GM21528 (cell line): ENCODE measurements around the gene MRPL33.
"Not testable (repeated sequence)": the region's sequence is repeated elsewhere in the genome, so short reads cannot be mapped to it uniquely, and the experiment has no call there.

Experiments
- ATAC-seq: cut with Tn5 transposase; IDR thresholded peaks from one replicate; pipeline ENCODE4 v1.9.1; 2021; ENCODE audit warnings: mild to moderate bottlenecking, moderate library complexity; ENCODE audit not compliant: unreplicated experiment, low FRiP score

MRPL33 gene

GRCh38 chr2:27739058-27739373 is 32.5 kb upstream of the MRPL33 start:
- ATAC-seq = no peak

- no peak for ATAC-seq
These were observed 29.8 kb upstream of the MRPL33 start for GRCh38 chr2:27741673-27742072.

GRCh38 chr2:27742571-27742970 is 28.9 kb upstream of the MRPL33 start:
- no peak for ATAC-seq

GRCh38 chr2:27745494-27745893 is 26.0 kb upstream of the MRPL33 start:
- not testable (repeated sequence) for ATAC-seq

GRCh38 chr2:27746325-27746724 is 25.2 kb upstream of the MRPL33 start:
- ATAC-seq = no peak

- no peak for ATAC-seq
These were observed 23.6 kb upstream of the MRPL33 start for GRCh38 chr2:27747827-27748352.

- ATAC-seq = not testable (repeated sequence)
These were observed 22.5 kb upstream of the MRPL33 start for GRCh38 chr2:27748803-27749554.

- ATAC-seq = no peak
These were observed 20.1 kb upstream of the MRPL33 start for GRCh38 chr2:27751377-27751776.

GRCh38 chr2:27752551-27753237 is 18.8 kb upstream of the MRPL33 start:
- no peak for ATAC-seq

GRCh38 chr2:27754138-27754588 is 17.4 kb upstream of the MRPL33 start:
- no peak for ATAC-seq

GRCh38 chr2:27754831-27755230 is 16.7 kb upstream of the MRPL33 start:
- no peak for ATAC-seq

- ATAC-seq = no peak
These were observed 15.4 kb upstream of the MRPL33 start for GRCh38 chr2:27756091-27756490.

GRCh38 chr2:27756544-27757498 is 14.7 kb upstream of the MRPL33 start:
- no peak for ATAC-seq

GRCh38 chr2:27762951-27763906 is 8.3 kb upstream of the MRPL33 start:
- ATAC-seq = no peak

GRCh38 chr2:27763907-27764267 is 7.6 kb upstream of the MRPL33 start:
- no peak for ATAC-seq

- ATAC-seq = not testable (repeated sequence)
These were observed 7.0 kb upstream of the MRPL33 start for GRCh38 chr2:27764526-27764925.

GRCh38 chr2:27765621-27766286 is 5.8 kb upstream of the MRPL33 start:
- ATAC-seq = no peak

GRCh38 chr2:27766287-27766661 is 5.2 kb upstream of the MRPL33 start:
- no peak for ATAC-seq

GRCh38 chr2:27771202-27771547 is 344 bp upstream of the MRPL33 start:
- peak; percentile 17 for ATAC-seq
